GM06990 (cell line): ENCODE data around the gene LPIN1.

Source experiments
- DNase-seq: peaks from one replicate; pipeline ENCODE4 v3.0.0-alpha.2; 2011; ENCODE audit not compliant: insufficient read length; ENCODE audit errors: extremely low read depth
- H3K27me3 ChIP-seq: replicated peaks from 2 replicates; pipeline ENCODE4 v1.6.0; 2011; ENCODE audit warnings: low read length; ENCODE audit not compliant: control insufficient read depth, insufficient read depth
- H3K36me3 ChIP-seq: 2 replicates; pipeline ENCODE4 v1.5.1; 2011; ENCODE audit warnings: low read length; ENCODE audit not compliant: control insufficient read depth, insufficient read depth
- H3K4me3 ChIP-seq: replicated peaks from 2 replicates; pipeline ENCODE4 v1.5.1; 2011; ENCODE audit warnings: low read depth, mild to moderate bottlenecking, control low read depth, low read length
- CTCF ChIP-seq: IDR thresholded peaks from 2 replicates; pipeline ENCODE4 v1.5.1; 2011; ENCODE audit warnings: low read length, control low read depth, mild to moderate bottlenecking, inconsistent platforms; ENCODE audit not compliant: insufficient read depth, poor library complexity, severe bottlenecking

LPIN1 gene

GRCh38 chr2:11699686-11700670 lies 46.5 kb upstream of the LPIN1 start:
- Histone ChIP-seq H3K27me3 (peaks cover 1% of the 10 kb centered on the region; the same call in 1 of the 2 replicates), H3K4me3 (no peak overlapping the region), H3K36me3 (no peaks in the 10 kb centered on the region)
- no peak for DNase-seq
- no peak for TF ChIP-seq CTCF

- Histone ChIP-seq H3K4me3 (no peak overlapping the region), H3K36me3 (no peaks in the 10 kb centered on the region), H3K27me3 (peaks cover 1% of the 10 kb centered on the region; the same call in 1 of the 2 replicates)
- no peak for DNase-seq
- TF ChIP-seq CTCF = no peak
These were observed 45.2 kb upstream of the LPIN1 start for GRCh38 chr2:11701206-11701605.

GRCh38 chr2:11701751-11702301 lies 44.6 kb upstream of the LPIN1 start:
- Histone ChIP-seq H3K36me3 (no peaks in the 10 kb centered on the region), H3K27me3 (peaks cover 1% of the 10 kb centered on the region; the same call in 1 of the 2 replicates), H3K4me3 (no peak overlapping the region)
- no peak for DNase-seq
- no peak for TF ChIP-seq CTCF

GRCh38 chr2:11702946-11703345 lies 43.5 kb upstream of the LPIN1 start:
- H3K36me3 ChIP-seq = no peaks in the 10 kb centered on the region
- no peak overlapping the region for H3K4me3 ChIP-seq
- DNase-seq = no peak
- no peak for TF ChIP-seq CTCF
- H3K27me3 ChIP-seq = peaks cover 1% of the 10 kb centered on the region; the same call in 1 of the 2 replicates

GRCh38 chr2:11703700-11704099 lies 42.7 kb upstream of the LPIN1 start:
- H3K27me3 ChIP-seq = peaks cover 1% of the 10 kb centered on the region; the same call in 1 of the 2 replicates
- no peaks in the 10 kb centered on the region for H3K36me3 ChIP-seq
- H3K4me3 ChIP-seq = no peak overlapping the region
- no peak for DNase-seq
- no peak for TF ChIP-seq CTCF
